OCI-LY3 (cell line): ENCODE measurements around the gene ODAD2.

Source experiments
- EZH2phosphoT487 ChIP-seq: fragments of 200-600 bp; shearing (Covaris generic); IDR thresholded peaks from 2 replicates; pipeline ENCODE4 v1.6.1; 2018; ENCODE audit warnings: antibody characterized with exemption, mixed run types, low read depth
- TF ChIP-seq, protein P1 (sequence below): fragments of 200-600, 300-600 bp; sonication (generic); IDR thresholded peaks from 2 replicates; pipeline ENCODE4 v1.5.1; 2014; ENCODE audit warnings: antibody characterized with exemption, low read length, low read depth

DNA sequence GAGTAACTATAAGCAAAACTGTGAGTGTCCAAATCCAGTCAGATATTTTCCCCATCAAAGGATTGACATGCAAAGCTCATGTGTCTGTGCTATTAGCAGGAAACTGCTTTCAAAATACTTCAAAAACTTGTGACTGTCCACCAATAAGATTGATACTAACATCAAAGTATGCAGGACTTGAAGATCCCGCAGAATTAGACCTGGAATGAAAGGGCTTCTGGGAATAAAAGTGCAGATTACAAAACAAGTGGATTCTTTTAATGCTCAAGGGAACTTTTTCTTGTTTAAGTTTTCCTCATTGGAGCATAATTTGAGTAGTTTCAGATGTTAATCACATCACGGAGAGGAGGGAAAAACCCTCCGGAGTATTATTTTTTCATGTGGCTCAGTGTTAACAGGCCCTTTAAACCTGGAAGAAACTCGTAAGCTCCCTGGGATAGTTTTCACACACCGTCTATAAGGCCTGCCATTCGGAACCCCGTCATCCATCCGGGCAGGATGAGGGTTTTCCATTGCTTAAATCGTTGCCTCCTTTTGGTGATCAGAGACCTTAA lies 219.3 kb downstream of the ODAD2 start:
- TF ChIP-seq, protein P1, sequence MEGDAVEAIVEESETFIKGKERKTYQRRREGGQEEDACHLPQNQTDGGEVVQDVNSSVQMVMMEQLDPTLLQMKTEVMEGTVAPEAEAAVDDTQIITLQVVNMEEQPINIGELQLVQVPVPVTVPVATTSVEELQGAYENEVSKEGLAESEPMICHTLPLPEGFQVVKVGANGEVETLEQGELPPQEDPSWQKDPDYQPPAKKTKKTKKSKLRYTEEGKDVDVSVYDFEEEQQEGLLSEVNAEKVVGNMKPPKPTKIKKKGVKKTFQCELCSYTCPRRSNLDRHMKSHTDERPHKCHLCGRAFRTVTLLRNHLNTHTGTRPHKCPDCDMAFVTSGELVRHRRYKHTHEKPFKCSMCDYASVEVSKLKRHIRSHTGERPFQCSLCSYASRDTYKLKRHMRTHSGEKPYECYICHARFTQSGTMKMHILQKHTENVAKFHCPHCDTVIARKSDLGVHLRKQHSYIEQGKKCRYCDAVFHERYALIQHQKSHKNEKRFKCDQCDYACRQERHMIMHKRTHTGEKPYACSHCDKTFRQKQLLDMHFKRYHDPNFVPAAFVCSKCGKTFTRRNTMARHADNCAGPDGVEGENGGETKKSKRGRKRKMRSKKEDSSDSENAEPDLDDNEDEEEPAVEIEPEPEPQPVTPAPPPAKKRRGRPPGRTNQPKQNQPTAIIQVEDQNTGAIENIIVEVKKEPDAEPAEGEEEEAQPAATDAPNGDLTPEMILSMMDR: no peak
- TF ChIP-seq EZH2phosphoT487: no peak
